Activated CD4-positive, alpha-beta T cell treated with anti-CD3 and anti-CD28 coated beads for 36 hours (primary cell): ENCODE results near the gene SMAD9. TPM values are rescaled to one million over a fixed set of nuclear protein-coding genes. Genes with fewer than 3 reads are reported as not detected.
"Not testable (repeated sequence)": the region's sequence is repeated elsewhere in the genome, so short reads cannot be mapped to it uniquely, and the experiment has no call there.

Experiments
- ATAC-seq: fragments of 200-7000 bp; cut with Tn5 transposase; one replicate; pipeline ENCODE4 v1.10.0; 2021; ENCODE audit warnings: mild to moderate bottlenecking, moderate library complexity
- CTCF ChIA-PET: fragments of 350-600 bp; sonication (Branson Sonifier 250); formaldehyde crosslinking; loops from one replicate; lab custom pipeline; 2021; ENCODE audit warnings: antibody characterized with exemption; lab: Charles Lee
- POLR2A ChIA-PET: fragments of 350-600 bp; sonication (Branson Sonifier 250); formaldehyde crosslinking; loops from one replicate; lab custom pipeline; 2021; ENCODE audit warnings: antibody characterized with exemption, inconsistent platforms; lab: Charles Lee
- DNase-seq: peaks from one replicate; pipeline ENCODE4 v3.0.0-alpha.2; 2020
- H3K27ac Mint-ChIP-seq: one replicate; pipeline ENCODE4 v1.8.0; 2021; ENCODE audit warnings: mixed read lengths
- H3K27me3 Mint-ChIP-seq: one replicate; pipeline ENCODE4 v1.8.0; 2021; ENCODE audit warnings: mixed read lengths
- H3K36me3 Mint-ChIP-seq: one replicate; pipeline ENCODE4 v1.8.0; 2021; ENCODE audit warnings: low read depth, mixed read lengths
- H3K4me1 Mint-ChIP-seq: one replicate; pipeline ENCODE4 v1.8.0; 2021; ENCODE audit warnings: mixed read lengths
- H3K4me3 Mint-ChIP-seq: one replicate; pipeline ENCODE4 v1.8.0; 2021; ENCODE audit warnings: mild to moderate bottlenecking, moderate library complexity, mixed read lengths
- H3K9me3 Mint-ChIP-seq: one replicate; pipeline ENCODE4 v1.8.0; 2021; ENCODE audit warnings: low read depth, mixed read lengths
- intact Hi-C, 2 experiments: fragments of 100-400 bp; cut with DNase I in 1 of 2; cut with micrococcal nuclease in 1 of 2; formaldehyde crosslinking; loops; one replicate each; pipeline versions ENCODE4 v1.14.2 to v1.15.1; 2022 to 2024; cut with DNase I, micrococcal nuclease
- total RNA-seq, 2 experiments: library from RNA; stranded (reverse); gene quantifications; one replicate each; pipeline ENCODE4 v1.2.3, GENCODE V29; 2021

Gene SMAD9
- total RNA-seq, 2 experiments from 2014 or later = 0.14 to 0.18 TPM

DNA sequence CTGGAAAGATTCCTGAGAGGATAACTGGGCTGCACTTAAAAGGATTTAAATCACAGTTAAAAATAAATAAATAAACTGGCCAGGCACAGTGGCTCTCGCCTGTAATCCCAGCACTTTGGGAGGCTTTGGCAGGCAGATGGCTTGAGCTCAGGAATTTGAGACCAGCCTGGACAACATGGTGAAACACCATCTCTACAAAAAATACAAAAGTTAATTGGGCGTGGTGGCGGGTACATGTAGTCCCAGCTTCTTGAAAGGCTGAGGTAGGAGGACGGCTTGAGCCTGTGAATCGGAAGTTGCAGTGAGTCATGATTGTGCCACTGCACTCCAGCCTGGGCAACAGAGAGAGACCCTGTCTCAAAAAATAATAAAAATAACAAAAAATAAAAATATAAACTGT, 36.6 kb downstream of the SMAD9 start:
- H3K36me3 Mint-ChIP-seq, DNase-seq, H3K4me1 Mint-ChIP-seq, ATAC-seq, POLR2A ChIA-PET, H3K4me3 Mint-ChIP-seq, H3K9me3 Mint-ChIP-seq, intact Hi-C loops, H3K27ac Mint-ChIP-seq, CTCF ChIA-PET: not testable (repeated sequence)
- peaks cover 15% of the 10 kb centered on the region for H3K27me3 Mint-ChIP-seq

GRCh38 chr13:36882829-36883390, 37.1 kb downstream of the SMAD9 start:
- no peak for ATAC-seq
- no peak overlapping the region for H3K4me3 Mint-ChIP-seq
- H3K27me3 Mint-ChIP-seq = peaks cover 15% of the 10 kb centered on the region
- no peaks in the 10 kb centered on the region for H3K9me3 Mint-ChIP-seq
- no peak overlapping the region for H3K27ac Mint-ChIP-seq
- no peaks in the 10 kb centered on the region for H3K36me3 Mint-ChIP-seq
- ChIA-PET CTCF (no interaction called here), POLR2A (no interaction called here)
- intact Hi-C loops = no loop called here
- H3K4me1 Mint-ChIP-seq = no peaks in the 10 kb centered on the region
- no peak for DNase-seq

GRCh38 chr13:36880961-36881360, 39.1 kb downstream of the SMAD9 start:
- H3K4me3 Mint-ChIP-seq = no peak overlapping the region
- no peaks in the 10 kb centered on the region for H3K4me1 Mint-ChIP-seq
- no peak overlapping the region for H3K27ac Mint-ChIP-seq
- no peaks in the 10 kb centered on the region for H3K9me3 Mint-ChIP-seq
- intact Hi-C loops = no loop called here
- no peak for DNase-seq
- no peak for ATAC-seq
- peaks cover 5% of the 10 kb centered on the region for H3K27me3 Mint-ChIP-seq
- POLR2A ChIA-PET = no interaction called here
- CTCF ChIA-PET = interaction anchor here (0.7 kb wide), 1 partner anchor 22 kb away, joined by 3 read pairs; no protein-coding TSS in a partner anchor
- H3K36me3 Mint-ChIP-seq = no peaks in the 10 kb centered on the region

GRCh38 chr13:36879218-36879938, 40.7 kb downstream of the SMAD9 start:
- Mint-ChIP-seq H3K36me3 (no peaks in the 10 kb centered on the region), H3K9me3 (no peaks in the 10 kb centered on the region), H3K27ac (no peak overlapping the region), H3K4me3 (no peak overlapping the region), H3K27me3 (peaks cover 6% of the 10 kb centered on the region), H3K4me1 (no peaks in the 10 kb centered on the region)
- DNase-seq (no peak), ATAC-seq (no peak)
- intact Hi-C loops = no loop called here
- CTCF ChIA-PET = interaction anchor here (0.6 to 0.8 kb wide), 2 partner anchors 11 to 157 kb away, joined by 3 to 4 read pairs; no protein-coding TSS in a partner anchor
- POLR2A ChIA-PET = no interaction called here

DNA sequence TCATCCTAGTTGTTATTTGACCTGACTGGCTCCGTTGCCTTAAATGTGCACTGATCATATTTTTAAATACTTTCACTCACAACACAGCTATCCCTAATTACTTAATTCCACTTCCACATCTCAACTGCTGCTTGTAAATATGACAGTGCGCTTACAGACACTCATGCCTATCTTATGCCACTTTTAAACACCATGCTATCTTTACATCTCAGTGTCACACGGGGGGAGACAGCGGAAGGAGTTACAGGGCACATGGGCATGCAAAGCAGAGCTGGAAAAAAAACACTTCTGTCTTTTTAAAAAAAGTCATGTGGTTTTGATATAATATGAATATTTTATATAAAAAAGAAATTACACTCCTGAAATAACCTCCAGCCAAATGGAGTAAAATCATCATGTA, 44.1 kb downstream of the SMAD9 start:
- H3K4me3 Mint-ChIP-seq = no peak overlapping the region
- ATAC-seq (no peak), DNase-seq (no peak)
- POLR2A ChIA-PET = no interaction called here
- H3K36me3 Mint-ChIP-seq = no peaks in the 10 kb centered on the region
- peaks cover 16% of the 10 kb centered on the region for H3K27me3 Mint-ChIP-seq
- intact Hi-C loops = no loop called here
- H3K9me3 Mint-ChIP-seq = no peaks in the 10 kb centered on the region
- no peak overlapping the region for H3K27ac Mint-ChIP-seq
- H3K4me1 Mint-ChIP-seq = no peaks in the 10 kb centered on the region
- CTCF ChIA-PET = no interaction called here

DNA sequence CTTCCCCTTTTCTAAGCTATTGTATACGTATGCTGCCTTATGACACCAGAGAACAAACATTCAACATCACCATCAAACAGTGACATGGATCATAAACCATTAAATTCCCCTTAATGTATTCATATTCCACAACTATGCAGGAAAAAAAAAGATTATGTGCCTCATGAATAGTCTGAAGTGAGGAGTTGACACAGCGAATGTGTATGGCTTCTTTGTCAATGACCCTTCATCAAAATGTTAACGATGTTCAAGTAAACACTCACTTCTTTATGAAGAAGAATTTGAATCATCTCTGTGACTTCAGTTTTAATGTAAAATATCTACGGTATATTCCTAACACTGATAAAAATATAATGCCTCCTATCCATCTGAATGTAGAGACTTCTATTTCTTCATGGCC, 44.6 kb downstream of the SMAD9 start:
- POLR2A ChIA-PET = no interaction called here
- no peaks in the 10 kb centered on the region for H3K9me3 Mint-ChIP-seq
- H3K4me1 Mint-ChIP-seq = no peaks in the 10 kb centered on the region
- no peak overlapping the region for H3K4me3 Mint-ChIP-seq
- ATAC-seq (no peak), DNase-seq (no peak)
- H3K36me3 Mint-ChIP-seq = no peaks in the 10 kb centered on the region
- CTCF ChIA-PET = no interaction called here
- intact Hi-C loops = no loop called here
- H3K27me3 Mint-ChIP-seq = peaks cover 16% of the 10 kb centered on the region
- no peak overlapping the region for H3K27ac Mint-ChIP-seq

- DNase-seq (no peak), ATAC-seq (no peak)
- ChIA-PET POLR2A (no interaction called here), CTCF (interaction anchor here (0.7 kb wide), 1 partner anchor 24 kb away, joined by 3 read pairs; no protein-coding TSS in a partner anchor)
- Mint-ChIP-seq H3K4me1 (no peaks in the 10 kb centered on the region), H3K36me3 (no peaks in the 10 kb centered on the region), H3K27ac (no peak overlapping the region), H3K27me3 (peaks cover 15% of the 10 kb centered on the region), H3K4me3 (no peak overlapping the region), H3K9me3 (no peaks in the 10 kb centered on the region)
- intact Hi-C loops = no loop called here
Observed at GRCh38 chr13:36872621-36873020, 47.4 kb downstream of the SMAD9 start.

GRCh38 chr13:36870050-36870692, 49.9 kb downstream of the SMAD9 start:
- Mint-ChIP-seq H3K4me1 (no peaks in the 10 kb centered on the region), H3K27ac (no peak overlapping the region), H3K27me3 (peaks cover 28% of the 10 kb centered on the region), H3K9me3 (no peaks in the 10 kb centered on the region), H3K36me3 (no peaks in the 10 kb centered on the region), H3K4me3 (no peak overlapping the region)
- POLR2A ChIA-PET = no interaction called here
- intact Hi-C loops = no loop called here
- CTCF ChIA-PET = no interaction called here
- ATAC-seq (no peak), DNase-seq (no peak)

- ATAC-seq = no peak
- Mint-ChIP-seq H3K27me3 (peaks cover 42% of the 10 kb centered on the region), H3K36me3 (no peaks in the 10 kb centered on the region), H3K4me1 (no peaks in the 10 kb centered on the region), H3K9me3 (no peaks in the 10 kb centered on the region), H3K4me3 (no peak overlapping the region), H3K27ac (no peak overlapping the region)
- CTCF ChIA-PET = interaction anchor here (0.9 kb wide), 1 partner anchor 1284 kb away, joined by 4 read pairs; no protein-coding TSS in a partner anchor
- DNase-seq = no peak
- intact Hi-C loops = no loop called here
- POLR2A ChIA-PET = interaction anchor here (0.7 kb wide), 1 partner anchor 18 kb away, joined by 3 read pairs; no protein-coding TSS in a partner anchor
Observed at GRCh38 chr13:36866232-36866631, 53.8 kb downstream of the SMAD9 start.

- ChIA-PET POLR2A (no interaction called here), CTCF (interaction anchor here (0.7 kb wide), 1 partner anchor 571 kb away, joined by 3 read pairs; no protein-coding TSS in a partner anchor)
- no peaks in the 10 kb centered on the region for H3K4me1 Mint-ChIP-seq
- no peak overlapping the region for H3K4me3 Mint-ChIP-seq
- no peaks in the 10 kb centered on the region for H3K36me3 Mint-ChIP-seq
- intact Hi-C loops = no loop called here
- H3K9me3 Mint-ChIP-seq = no peaks in the 10 kb centered on the region
- no peak for DNase-seq
- ATAC-seq = no peak
- H3K27ac Mint-ChIP-seq = no peak overlapping the region
- H3K27me3 Mint-ChIP-seq = peaks cover 42% of the 10 kb centered on the region
Observed at GRCh38 chr13:36865265-36865664, 54.8 kb downstream of the SMAD9 start.

DNA sequence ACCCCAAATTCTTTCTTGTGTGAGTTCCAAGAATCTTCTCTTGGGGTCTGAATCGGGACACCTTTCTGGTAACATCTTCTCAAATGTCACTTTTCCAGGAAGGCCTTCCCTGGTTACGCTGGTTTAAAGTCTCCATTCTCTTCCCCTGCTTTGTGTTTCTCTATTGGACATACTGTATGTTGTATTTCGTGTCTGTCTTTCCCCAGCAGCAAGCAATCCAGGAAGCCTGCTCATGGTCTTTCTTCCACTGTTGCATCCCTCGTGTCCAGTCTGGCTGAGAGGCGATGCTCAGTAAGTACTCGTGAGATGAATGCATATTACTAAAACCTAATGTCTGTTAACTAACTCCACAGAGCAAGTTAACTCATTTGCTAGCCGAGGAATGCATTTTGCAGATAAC, 57.3 kb downstream of the SMAD9 start:
- DNase-seq (no peak), ATAC-seq (no peak)
- Mint-ChIP-seq H3K36me3 (no peaks in the 10 kb centered on the region), H3K4me1 (no peaks in the 10 kb centered on the region), H3K27me3 (peaks cover 44% of the 10 kb centered on the region), H3K9me3 (no peaks in the 10 kb centered on the region), H3K27ac (no peak overlapping the region), H3K4me3 (no peak overlapping the region)
- intact Hi-C loops = no loop called here
- CTCF ChIA-PET = no interaction called here
- POLR2A ChIA-PET = no interaction called here
